GM19438 (cell line): ENCODE measurements around the gene GALNT10.

ENCODE experiments used
- ATAC-seq: cut with Tn5 transposase; IDR thresholded peaks from one replicate; pipeline ENCODE4 v1.9.1; 2021; ENCODE audit warnings: low read depth; ENCODE audit not compliant: unreplicated experiment

GALNT10 gene

GRCh38 chr5:154460172-154460571 is 269.6 kb downstream of the GALNT10 start:
- no peak for ATAC-seq

GRCh38 chr5:154461531-154461930 is 271.0 kb downstream of the GALNT10 start:
- ATAC-seq = no peak

DNA sequence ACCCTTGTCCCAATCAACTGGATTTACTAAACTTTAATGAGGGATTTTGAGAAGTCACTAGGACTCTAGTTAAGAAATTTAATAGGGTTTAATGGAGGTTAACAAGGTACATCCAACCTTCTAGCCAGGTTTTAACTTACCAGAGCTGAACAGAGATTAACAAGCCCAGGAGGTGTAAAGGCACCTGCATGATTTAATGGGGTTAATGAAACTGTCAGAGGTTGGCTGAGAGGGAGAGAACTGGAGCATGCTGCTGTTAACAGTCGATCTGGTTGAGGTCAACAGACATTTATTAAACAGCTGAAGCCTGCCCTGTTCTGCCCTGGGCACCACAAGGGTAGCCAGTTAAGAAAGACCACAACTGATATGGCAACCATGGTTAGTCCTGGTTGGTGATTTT is 273.9 kb downstream of the GALNT10 start:
- ATAC-seq = no peak

- no peak for ATAC-seq
Measured at GRCh38 chr5:154465169-154465568, 274.6 kb downstream of the GALNT10 start.

DNA sequence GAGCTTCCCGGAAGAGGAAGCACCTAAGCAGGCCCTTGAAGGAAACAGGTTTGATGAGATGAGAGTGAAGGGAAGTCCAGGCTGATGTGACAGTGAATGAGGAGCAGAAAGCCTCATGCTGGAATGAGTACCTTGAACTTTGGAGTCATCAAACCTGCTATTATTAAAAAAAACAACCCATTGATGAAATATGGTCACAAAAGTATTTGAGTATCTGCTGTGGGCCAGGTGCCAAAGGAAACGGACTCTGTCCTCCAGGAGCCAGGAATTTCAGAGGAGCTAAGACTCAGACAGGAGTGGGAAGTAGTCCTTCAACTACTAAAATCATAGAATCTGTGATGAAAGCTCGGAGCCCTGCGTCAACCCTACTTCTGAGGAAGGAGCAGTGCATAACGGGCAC is 275.6 kb downstream of the GALNT10 start:
- no peak for ATAC-seq

GRCh38 chr5:154466671-154467070 is 276.1 kb downstream of the GALNT10 start:
- ATAC-seq = no peak

- peak; percentile 95 for ATAC-seq
Measured at GRCh38 chr5:154467655-154468354, 277.3 kb downstream of the GALNT10 start.

- no peak for ATAC-seq
Measured at GRCh38 chr5:154470137-154470536, 279.6 kb downstream of the GALNT10 start.
